H1 (cell line): ENCODE measurements around the gene ANKLE1. TPM values are rescaled to one million over a fixed set of nuclear protein-coding genes. Genes with fewer than 3 reads are reported as not detected.

Source experiments
- BRCA1 ChIP-seq: IDR thresholded peaks from 2 replicates; pipeline ENCODE4 v1.6.1; 2012; ENCODE audit warnings: low read depth, low read length, improper control_type of control experiment
- polyA plus RNA-seq, 7 experiments: library from polyadenylated mRNA; depleted of rRNA in 3 of 7; stranded (reverse) in 5 of 7; unstranded in 2 of 7; fragments of >200 nt in 5 of 7; fragments of 200-250 nt in 2 of 7; gene quantifications; 1 replicate in 5 of 7; 2 replicates in 1 of 7; 4 replicates in 1 of 7; pipeline versions ENCODE4 v1.2.1 to v1.2.3, GENCODE V29; 2011 to 2013; ENCODE audit warnings: missing spikeins in 2 of 7, mixed read lengths in 2 of 7
- total RNA-seq: library from RNA; stranded (reverse); fragmentation: NEBNext Ultra II Directional; extraction: Animal tissue kit (Norgen Biotek cat#: 25700); gene quantifications from 2 replicates; pipeline ENCODE4 v1.2.1, GENCODE V29; 2021

The ANKLE1 gene
- total and polyA plus RNA-seq, 2 of the 8 experiments (the other 6 are each of a cell fraction or from before 2014, with no cell fraction given): 6.1 to 9.6 TPM

- no peak for TF ChIP-seq BRCA1
- TF ChIP-seq, all 59 proteins: peak for 0
Observed at GRCh38 chr19:17325133-17325532, 43.4 kb downstream of the ANKLE1 start (continued).
